Mucosa of rectum (tissue), 2 donors: ENCODE results near the gene CPM.
A peak's percentile ranks its signal among the peaks of the same experiment; 100 is the strongest.
"Not testable (repeated sequence)": the region's sequence is repeated elsewhere in the genome, so short reads cannot be mapped to it uniquely, and the experiment has no call there.

Source experiments
- H3K27ac ChIP-seq, 2 donors: one replicate each; pipeline ENCODE4 v1.7.0; 2013; ENCODE audit warnings: inconsistent platforms in 2 of 2, low read depth in 2 of 2, low read length in 2 of 2
- H3K27me3 ChIP-seq, 2 donors: one replicate each; pipeline ENCODE4 v1.7.0; 2013; ENCODE audit warnings: low read length in 2 of 2; ENCODE audit not compliant: control insufficient read depth in 2 of 2, insufficient read depth in 2 of 2
- H3K36me3 ChIP-seq, 2 donors: one replicate each; pipeline ENCODE4 v1.7.0; 2013; ENCODE audit warnings: low read length in 2 of 2; ENCODE audit not compliant: control insufficient read depth in 2 of 2, insufficient read depth in 2 of 2
- H3K4me1 ChIP-seq, 2 donors: one replicate each; pipeline ENCODE4 v1.7.0; 2013; ENCODE audit warnings: low read length in 2 of 2, mild to moderate bottlenecking in 1 of 2; ENCODE audit not compliant: control insufficient read depth in 2 of 2, insufficient read depth in 2 of 2
- H3K4me3 ChIP-seq, 2 donors: one replicate each; pipeline ENCODE4 v1.7.0; 2013; ENCODE audit warnings: low read length in 2 of 2
- H3K9ac ChIP-seq, 2 donors: one replicate each; pipeline ENCODE4 v1.7.0; 2013; ENCODE audit warnings: low read length in 2 of 2, low read depth in 1 of 2, mild to moderate bottlenecking in 1 of 2
- H3K9me3 ChIP-seq, 2 donors: one replicate each; pipeline ENCODE4 v1.7.0; 2013; ENCODE audit warnings: low read length in 2 of 2; ENCODE audit not compliant: control insufficient read depth in 2 of 2
- donor health status: healthy.
- donor health status: Normal muscosa, but diverticular disease.

The CPM gene

DNA sequence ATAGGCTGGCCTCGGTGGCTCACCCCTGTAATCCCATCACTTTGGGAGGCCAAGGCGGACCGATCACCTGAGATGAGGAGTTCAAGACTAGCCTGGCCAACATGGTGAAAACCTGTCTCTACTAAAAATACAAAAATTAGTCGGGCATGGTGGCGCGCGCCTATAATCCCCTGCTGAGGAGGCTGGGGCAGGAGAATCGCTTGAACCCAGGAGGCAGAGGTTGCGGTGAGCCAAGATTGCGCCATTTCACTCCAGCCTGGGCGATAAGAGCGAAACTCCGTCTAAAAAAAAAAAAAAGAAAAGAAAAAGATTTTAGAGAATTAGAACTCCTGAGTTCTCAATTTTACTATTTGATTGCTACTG lies 123.0 kb downstream of the CPM start:
- H3K9ac ChIP-seq, H3K9me3 ChIP-seq, H3K27ac ChIP-seq, H3K27me3 ChIP-seq, H3K4me3 ChIP-seq: not testable (repeated sequence)
- H3K4me1 ChIP-seq: peaks cover 3 to 11% of the 10 kb centered on the region in 2 donors
- peaks cover 22 to 24% of the 10 kb centered on the region in 2 donors for H3K36me3 ChIP-seq

GRCh38 chr12:68809190-68810026 lies 123.6 kb downstream of the CPM start:
- Histone ChIP-seq H3K27ac (peak overlapping the region; percentile 99), H3K4me3 (peak overlapping the region; percentile 91 to 97), H3K9me3 (no peaks in the 10 kb centered on the region), H3K9ac (peak overlapping the region; percentile 89 to 100), H3K36me3 (peaks cover 17 to 18% of the 10 kb centered on the region in 2 donors), H3K4me1 (peaks cover 3 to 11% of the 10 kb centered on the region in 2 donors), H3K27me3 (no peaks in the 10 kb centered on the region)

DNA sequence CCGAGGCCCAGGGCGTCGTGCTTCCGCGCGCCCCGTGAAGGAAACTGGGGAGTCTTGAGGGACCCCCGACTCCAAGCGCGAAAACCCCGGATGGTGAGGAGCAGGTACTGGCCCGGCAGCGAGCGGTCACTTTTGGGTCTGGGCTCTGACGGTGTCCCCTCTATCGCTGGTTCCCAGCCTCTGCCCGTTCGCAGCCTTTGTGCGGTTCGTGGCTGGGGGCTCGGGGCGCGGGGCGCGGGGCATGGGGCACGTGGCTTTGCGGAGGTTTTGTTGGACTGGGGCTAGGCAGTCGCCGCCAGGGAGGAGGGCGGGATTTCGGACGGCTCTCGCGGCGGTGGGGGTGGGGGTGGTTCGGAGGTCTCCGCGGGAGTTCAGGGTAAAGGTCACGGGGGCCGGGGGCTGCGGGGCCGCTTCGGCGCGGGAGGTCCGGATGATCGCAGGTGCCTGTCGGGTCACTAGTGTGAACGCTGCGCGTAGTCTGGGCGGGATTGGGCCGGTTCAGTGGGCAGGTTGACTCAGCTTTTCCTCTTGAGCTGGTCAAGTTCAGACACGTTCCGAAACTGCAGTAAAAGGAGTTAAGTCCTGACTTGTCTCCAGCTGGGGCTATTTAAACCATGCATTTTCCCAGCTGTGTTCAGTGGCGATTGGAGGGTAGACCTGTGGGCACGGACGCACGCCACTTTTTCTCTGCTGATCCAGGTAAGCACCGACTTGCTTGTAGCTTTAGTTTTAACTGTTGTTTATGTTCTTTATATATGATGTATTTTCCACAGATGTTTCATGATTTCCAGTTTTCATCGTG lies 124.4 kb downstream of the CPM start:
- peak overlapping the region; percentile 99 for H3K27ac ChIP-seq
- peaks cover 8 to 15% of the 10 kb centered on the region in 2 donors for H3K36me3 ChIP-seq
- no peaks in the 10 kb centered on the region for H3K9me3 ChIP-seq
- peak overlapping the region; percentile 91 to 97 for H3K4me3 ChIP-seq
- no peaks in the 10 kb centered on the region for H3K27me3 ChIP-seq
- H3K4me1 ChIP-seq: peaks cover 3 to 11% of the 10 kb centered on the region in 2 donors
- H3K9ac ChIP-seq: peak overlapping the region; percentile 98 to 100

- Histone ChIP-seq H3K27ac (peak within 1 kb of the TSS; percentile 99), H3K4me3 (peak within 1 kb of the TSS; percentile 91 to 97), H3K36me3 (peaks cover 5 to 6% of the 10 kb centered on the region in 2 donors), H3K9me3 (no peaks in the 10 kb centered on the region), H3K4me1 (peaks cover 3 to 8% of the 10 kb centered on the region in 2 donors), H3K27me3 (no peaks in the 10 kb centered on the region), H3K9ac (peak within 1 kb of the TSS; percentile 98 to 100)
Measured at GRCh38 chr12:68807576-68808387, 125.2 kb downstream of the CPM start, which contains the start of gene MDM2. Gene MDM2 (plus strand): TSS chr12:68808177. CDS start chr12:68808478, 301 bp downstream.

DNA sequence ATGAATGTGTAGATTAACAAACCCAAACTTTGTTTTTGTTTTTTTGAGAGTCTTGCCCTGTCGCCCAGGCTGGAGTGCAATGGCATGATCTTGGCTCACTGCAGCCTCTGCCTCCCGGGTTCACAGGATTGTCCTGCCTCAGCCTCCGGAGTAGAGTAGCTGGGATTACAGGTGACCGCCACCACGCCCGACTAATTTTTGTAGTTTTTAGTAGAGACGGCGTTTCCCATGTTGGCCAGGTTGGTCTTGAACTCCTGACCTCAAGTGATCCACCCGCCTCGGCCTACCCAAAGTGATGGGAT lies 125.7 kb downstream of the CPM start:
- Histone ChIP-seq H3K9ac (peak overlapping the region; percentile 83 to 100), H3K4me3 (peak overlapping the region; percentile 91 to 97), H3K27ac (peak overlapping the region; percentile 99)
- H3K27me3 ChIP-seq, H3K9me3 ChIP-seq, H3K4me1 ChIP-seq, H3K36me3 ChIP-seq: not testable (repeated sequence)

- H3K9ac ChIP-seq: peak overlapping the region; percentile 83 to 100
- peaks cover 0 to 4% of the 10 kb centered on the region in 2 donors for H3K36me3 ChIP-seq
Measured at GRCh38 chr12:68806488-68807237, 126.3 kb downstream of the CPM start.

DNA sequence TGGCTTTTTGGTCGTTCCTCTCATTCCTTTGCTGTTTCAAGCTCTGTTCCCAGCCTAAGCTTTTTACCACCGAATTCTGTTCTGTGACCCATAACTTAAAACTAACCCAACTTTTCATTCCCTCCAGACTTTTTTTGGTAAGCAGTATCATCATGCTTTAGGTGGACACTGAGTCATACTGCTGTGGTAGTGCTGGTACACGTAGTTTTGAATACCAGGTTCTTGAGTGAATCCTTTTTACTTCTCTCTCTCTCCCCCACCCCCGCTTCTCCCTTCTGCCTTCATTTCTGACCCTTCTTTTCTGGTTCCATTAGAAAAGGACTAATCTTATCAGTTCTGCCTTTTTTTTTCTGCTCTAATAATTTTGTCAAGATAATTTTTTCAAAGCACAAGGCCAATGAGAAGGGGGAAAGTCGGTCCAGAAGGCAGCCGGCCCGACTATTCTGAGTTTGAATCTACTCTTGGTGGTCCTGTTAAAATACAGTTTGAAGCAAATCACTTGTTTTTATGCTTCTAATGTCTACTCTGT lies 127.3 kb downstream of the CPM start:
- Histone ChIP-seq H3K27me3 (no peaks in the 10 kb centered on the region), H3K9ac (no peak overlapping the region), H3K9me3 (no peaks in the 10 kb centered on the region), H3K36me3 (peaks cover 0 to 4% of the 10 kb centered on the region in 2 donors), H3K4me3 (no peak overlapping the region), H3K4me1 (peaks cover 2 to 7% of the 10 kb centered on the region in 2 donors), H3K27ac (no peak overlapping the region)

More at GRCh38 chr12:68806488-68807237, 126.3 kb downstream of the CPM start:
- Histone ChIP-seq H3K9me3 (no peaks in the 10 kb centered on the region), H3K27me3 (no peaks in the 10 kb centered on the region), H3K4me1 (peaks cover 2 to 7% of the 10 kb centered on the region in 2 donors), H3K4me3 (peak overlapping the region in 1 of 2 donors; percentile 91), H3K27ac (peak overlapping the region; percentile 99)

DNA sequence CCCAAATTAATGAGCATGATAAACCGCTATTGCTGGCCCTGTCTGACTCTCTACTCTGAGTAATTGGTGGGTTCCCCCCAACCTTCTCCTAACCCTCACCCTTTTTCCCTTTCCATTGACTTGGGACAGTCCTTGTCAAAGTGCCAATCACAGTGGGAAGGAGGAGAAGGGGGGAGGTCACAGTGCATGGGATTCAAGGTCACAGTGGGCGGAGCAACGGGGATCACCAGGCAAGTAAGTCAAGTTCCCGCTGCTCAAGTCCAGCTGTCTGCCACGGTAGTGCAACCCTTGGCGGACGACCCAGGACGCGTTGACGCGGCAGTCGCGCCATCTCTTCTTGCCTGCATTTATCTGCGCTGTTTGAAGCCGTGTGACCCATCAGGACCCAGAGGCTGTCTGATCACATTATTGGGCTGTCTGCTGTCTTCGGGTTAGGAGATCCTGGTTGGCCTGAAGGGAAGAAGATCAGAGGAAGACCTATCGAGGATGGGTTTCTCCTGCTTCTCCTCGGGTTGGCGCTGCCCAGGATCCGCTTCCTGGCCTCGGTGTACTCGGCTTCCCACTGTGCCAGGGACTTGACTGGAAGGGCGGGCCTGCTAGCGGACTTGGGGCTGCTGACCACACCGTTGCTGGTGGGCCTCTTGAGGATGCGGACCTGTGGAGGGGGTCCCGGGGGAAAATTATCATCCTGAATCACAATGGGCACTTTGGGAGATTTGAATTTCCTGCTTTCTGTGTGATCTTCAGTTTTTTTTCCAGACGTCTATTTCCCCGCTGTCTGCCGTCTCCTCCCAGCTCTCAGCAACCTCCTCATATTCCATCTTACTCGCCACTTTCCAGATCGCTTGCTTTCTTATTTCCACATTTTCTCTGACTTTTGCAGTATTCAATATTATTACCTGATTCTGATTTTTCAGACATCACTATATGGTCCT lies 128.0 kb downstream of the CPM start:
- no peaks in the 10 kb centered on the region for H3K27me3 ChIP-seq
- no peak overlapping the region for H3K27ac ChIP-seq
- H3K36me3 ChIP-seq: peaks cover 0 to 4% of the 10 kb centered on the region in 2 donors
- H3K4me3 ChIP-seq: no peak overlapping the region
- H3K9ac ChIP-seq: no peak overlapping the region
- H3K9me3 ChIP-seq: no peaks in the 10 kb centered on the region
- H3K4me1 ChIP-seq: peaks cover 2 to 7% of the 10 kb centered on the region in 2 donors
